ENCODE data around the gene PAPOLA. TPM values are rescaled to one million over a fixed set of nuclear protein-coding genes. Genes with fewer than 3 reads are reported as not detected.
A peak's percentile ranks its signal among the peaks of the same experiment; 100 is the strongest.

PAPOLA gene
- total and polyA plus RNA-seq, 2 donors from 2014 or later, result 70.8 to 160 TPM

GRCh38 chr14:96538990-96539317, 36.8 kb downstream of the PAPOLA start:
- TF ChIP-seq, protein P1, sequence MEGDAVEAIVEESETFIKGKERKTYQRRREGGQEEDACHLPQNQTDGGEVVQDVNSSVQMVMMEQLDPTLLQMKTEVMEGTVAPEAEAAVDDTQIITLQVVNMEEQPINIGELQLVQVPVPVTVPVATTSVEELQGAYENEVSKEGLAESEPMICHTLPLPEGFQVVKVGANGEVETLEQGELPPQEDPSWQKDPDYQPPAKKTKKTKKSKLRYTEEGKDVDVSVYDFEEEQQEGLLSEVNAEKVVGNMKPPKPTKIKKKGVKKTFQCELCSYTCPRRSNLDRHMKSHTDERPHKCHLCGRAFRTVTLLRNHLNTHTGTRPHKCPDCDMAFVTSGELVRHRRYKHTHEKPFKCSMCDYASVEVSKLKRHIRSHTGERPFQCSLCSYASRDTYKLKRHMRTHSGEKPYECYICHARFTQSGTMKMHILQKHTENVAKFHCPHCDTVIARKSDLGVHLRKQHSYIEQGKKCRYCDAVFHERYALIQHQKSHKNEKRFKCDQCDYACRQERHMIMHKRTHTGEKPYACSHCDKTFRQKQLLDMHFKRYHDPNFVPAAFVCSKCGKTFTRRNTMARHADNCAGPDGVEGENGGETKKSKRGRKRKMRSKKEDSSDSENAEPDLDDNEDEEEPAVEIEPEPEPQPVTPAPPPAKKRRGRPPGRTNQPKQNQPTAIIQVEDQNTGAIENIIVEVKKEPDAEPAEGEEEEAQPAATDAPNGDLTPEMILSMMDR (IDR thresholded peaks at IDR 0.05; ENCODE audit: borderline replicate concordance, extremely low read depth, insufficient read depth), result no peak
- Histone ChIP-seq H3K4me1 (ENCODE audit: control insufficient read depth in 2 of 3, insufficient read depth in 2 of 3, low read depth in 1 of 3, low read length in 3 of 3) (peaks cover 0 to 6% (median 0%) of the 10 kb centered on the region in 3 donors), H3K27ac (ENCODE audit: low read depth in 2 of 2, low read length in 2 of 2) (no peak overlapping the region), H3K9me3 (ENCODE audit: control insufficient read depth in 2 of 3, insufficient read depth in 1 of 3, low read length in 3 of 3) (no peaks in the 10 kb centered on the region), H3K4me3 (ENCODE audit: low read length in 3 of 3) (peak overlapping the region in 1 of 3 donors; percentile 21), H3K36me3 (ENCODE audit: control insufficient read depth in 2 of 3, insufficient read depth in 3 of 3, low read length in 3 of 3) (peaks cover 2 to 9% (median 8%) of the 10 kb centered on the region in 3 donors), H3K27me3 (ENCODE audit: control insufficient read depth, insufficient read depth, low read length) (no peaks in the 10 kb centered on the region), H3K9ac (ENCODE audit: low read length in 3 of 3) (no peak overlapping the region)
- FAIRE-seq (peak; percentile 53), DNase-seq (peak in 2 of 5 donors; percentile 22 to 24)
- intact Hi-C loops (cut with DNase I), result no loop called here

DNA sequence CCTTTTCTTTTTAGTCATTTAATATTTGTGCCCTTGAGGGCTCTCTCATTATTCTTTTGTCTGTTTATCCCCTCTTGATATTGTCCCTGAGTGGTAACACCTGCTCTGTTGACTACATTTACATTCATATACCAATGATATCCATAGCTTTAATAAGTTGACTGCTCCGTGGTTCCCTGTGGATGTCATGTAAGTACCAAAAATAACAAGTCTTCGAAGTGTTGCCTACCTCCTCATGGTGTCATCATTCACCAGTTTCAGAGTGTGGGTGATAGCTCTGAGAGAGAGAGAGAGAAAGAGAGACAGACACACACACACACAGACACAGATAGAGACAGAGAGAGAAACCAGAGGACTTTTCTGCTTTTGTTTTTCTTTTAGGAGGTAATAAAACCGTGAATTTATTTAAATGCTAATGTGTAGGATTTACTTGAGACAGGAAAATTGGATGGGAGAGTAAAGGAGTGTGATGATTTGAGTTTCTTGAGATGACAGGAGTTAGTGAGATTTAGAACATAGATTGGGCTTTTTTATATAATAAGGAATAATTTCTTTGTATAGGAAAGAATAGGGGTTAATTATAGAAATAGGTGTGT, 52.2 kb downstream of the PAPOLA start:
- DNase-seq (no peak), FAIRE-seq (no peak)
- Histone ChIP-seq H3K9me3 (ENCODE audit: control insufficient read depth in 2 of 3, insufficient read depth in 1 of 3, low read length in 3 of 3) (no peaks in the 10 kb centered on the region), H3K9ac (ENCODE audit: low read length in 3 of 3) (no peak overlapping the region), H3K36me3 (ENCODE audit: control insufficient read depth in 2 of 3, insufficient read depth in 3 of 3, low read length in 3 of 3) (peaks cover 12 to 32% (median 17%) of the 10 kb centered on the region in 3 donors), H3K4me3 (ENCODE audit: low read length in 3 of 3) (no peak overlapping the region), H3K27me3 (ENCODE audit: control insufficient read depth, insufficient read depth, low read length) (no peaks in the 10 kb centered on the region), H3K4me1 (ENCODE audit: control insufficient read depth in 2 of 3, insufficient read depth in 2 of 3, low read depth in 1 of 3, low read length in 3 of 3) (no peaks in the 10 kb centered on the region), H3K27ac (ENCODE audit: low read depth in 2 of 2, low read length in 2 of 2) (no peak overlapping the region)
- intact Hi-C loops (cut with DNase I), result no loop called here
- TF ChIP-seq, protein P1 (IDR thresholded peaks at IDR 0.05; ENCODE audit: borderline replicate concordance, extremely low read depth, insufficient read depth), result no peak

GRCh38 chr14:96559571-96559970, 57.4 kb downstream of the PAPOLA start:
- Histone ChIP-seq H3K9me3 (ENCODE audit: control insufficient read depth in 2 of 3, insufficient read depth in 1 of 3, low read length in 3 of 3) (no peaks in the 10 kb centered on the region), H3K4me3 (ENCODE audit: low read length in 3 of 3) (no peak overlapping the region), H3K27me3 (ENCODE audit: control insufficient read depth, insufficient read depth, low read length) (no peaks in the 10 kb centered on the region), H3K4me1 (ENCODE audit: control insufficient read depth in 2 of 3, insufficient read depth in 2 of 3, low read depth in 1 of 3, low read length in 3 of 3) (no peaks in the 10 kb centered on the region), H3K36me3 (ENCODE audit: control insufficient read depth in 2 of 3, insufficient read depth in 3 of 3, low read length in 3 of 3) (peaks cover 9 to 20% (median 13%) of the 10 kb centered on the region in 3 donors), H3K9ac (ENCODE audit: low read length in 3 of 3) (no peak overlapping the region), H3K27ac (ENCODE audit: low read depth in 2 of 2, low read length in 2 of 2) (no peak overlapping the region)
- DNase-seq (no peak), FAIRE-seq (no peak)
- intact Hi-C loops (cut with DNase I), result no loop called here
- TF ChIP-seq, protein P1 (IDR thresholded peaks at IDR 0.05; ENCODE audit: borderline replicate concordance, extremely low read depth, insufficient read depth), result no peak

- FAIRE-seq, result peak; percentile 45
- TF ChIP-seq, protein P1 (IDR thresholded peaks at IDR 0.05; ENCODE audit: borderline replicate concordance, extremely low read depth, insufficient read depth), result no peak
- peaks cover 0 to 16% (median 2%) of the 10 kb centered on the region in 3 donors for H3K36me3 ChIP-seq (ENCODE audit: control insufficient read depth in 2 of 3, insufficient read depth in 3 of 3, low read length in 3 of 3)
These were observed 62.2 kb downstream of the PAPOLA start for GRCh38 chr14:96564389-96564788.

More at GRCh38 chr14:96564389-96564788, 62.2 kb downstream of the PAPOLA start:
- no peak overlapping the region for H3K9ac ChIP-seq (ENCODE audit: low read length in 3 of 3)
- no peaks in the 10 kb centered on the region for H3K27me3 ChIP-seq (ENCODE audit: control insufficient read depth, insufficient read depth, low read length)
- no peak overlapping the region for H3K4me3 ChIP-seq (ENCODE audit: low read length in 3 of 3)
- H3K9me3 ChIP-seq (ENCODE audit: control insufficient read depth in 2 of 3, insufficient read depth in 1 of 3, low read length in 3 of 3), result no peaks in the 10 kb centered on the region
- no peak for DNase-seq
- intact Hi-C loops (cut with DNase I), result no loop called here
- no peak overlapping the region for H3K27ac ChIP-seq (ENCODE audit: low read depth in 2 of 2, low read length in 2 of 2)
- H3K4me1 ChIP-seq (ENCODE audit: control insufficient read depth in 2 of 3, insufficient read depth in 2 of 3, low read depth in 1 of 3, low read length in 3 of 3), result no peaks in the 10 kb centered on the region

Data from kidney (tissue), 14 donors.